Neural progenitor cell (in vitro differentiated cells): Measurements from ENCODE around the gene CSRNP3.

ENCODE experiments used
- CTCF ChIP-seq: fragments of 200-600 bp; sonication (generic); IDR thresholded peaks from 2 replicates; pipeline ENCODE4 v1.5.1; 2017; ENCODE audit warnings: antibody characterized with exemption, mild to moderate bottlenecking
- EZH2 ChIP-seq: fragments of 200-600 bp; sonication (generic); IDR thresholded peaks from 2 replicates; pipeline ENCODE4 v1.6.1; 2017; ENCODE audit warnings: antibody characterized with exemption, mild to moderate bottlenecking, moderate library complexity
- EZH2phosphoT487 ChIP-seq: fragments of 200-600 bp; sonication (generic); IDR thresholded peaks from 2 replicates; pipeline ENCODE4 v1.6.1; 2017; ENCODE audit warnings: antibody characterized with exemption

GRCh38 chr2:165436559-165436958 lies 32.9 kb upstream of the CSRNP3 start:
- TF ChIP-seq EZH2 (no peak), CTCF (no peak), EZH2phosphoT487 (no peak)
